ENCODE data around the gene PCDHGC5.

- TF ChIP-seq CTCF (IDR thresholded peaks at IDR 0.05) (no peak), POLR2A (IDR thresholded peaks at IDR 0.05) (no peak)
These were observed 31.0 kb downstream of the PCDHGC5 start for GRCh38 chr5:141519605-141520565.

Measured in lower leg skin (tissue), 3 donors.